Skeletal muscle satellite cell (primary cell): ENCODE data around the gene MSRB2. TPM values are rescaled to one million over a fixed set of nuclear protein-coding genes. Genes with fewer than 3 reads are reported as not detected.

Experiments used
- H3K27me3 ChIP-seq: 2 replicates; pipeline ENCODE4 v1.7.0; 2013; ENCODE audit warnings: low read length; ENCODE audit not compliant: control insufficient read depth, insufficient read depth
- H3K36me3 ChIP-seq: 2 replicates; pipeline ENCODE4 v1.7.0; 2013; ENCODE audit warnings: mild to moderate bottlenecking, control low read depth, low read length; ENCODE audit not compliant: insufficient read depth
- H3K4me1 ChIP-seq: 2 replicates; pipeline ENCODE4 v1.7.0; 2013; ENCODE audit warnings: low read length; ENCODE audit not compliant: control insufficient read depth, insufficient read depth
- H3K4me2 ChIP-seq: 2 replicates; pipeline ENCODE4 v1.7.0; 2013; ENCODE audit warnings: mild to moderate bottlenecking, low read length
- H3K4me3 ChIP-seq: 2 replicates; pipeline ENCODE4 v1.7.0; 2013; ENCODE audit warnings: low read length
- H3K9ac ChIP-seq: 2 replicates; pipeline ENCODE4 v1.7.0; 2013; ENCODE audit warnings: mild to moderate bottlenecking, low read depth, low read length, moderate library complexity
- H3K9me3 ChIP-seq: replicated peaks from 2 replicates; pipeline ENCODE4 v1.7.0; 2013; ENCODE audit warnings: mild to moderate bottlenecking, control low read depth, low read length
- total RNA-seq: library from RNA; depleted of rRNA; stranded (reverse); fragments of >200 nt; gene quantifications from 2 replicates; pipeline ENCODE4 v1.2.3, GENCODE V29; 2012; rRNA removed

MSRB2 gene
- 5.6 and 5.7 TPM in 2 replicates for total RNA-seq

DNA sequence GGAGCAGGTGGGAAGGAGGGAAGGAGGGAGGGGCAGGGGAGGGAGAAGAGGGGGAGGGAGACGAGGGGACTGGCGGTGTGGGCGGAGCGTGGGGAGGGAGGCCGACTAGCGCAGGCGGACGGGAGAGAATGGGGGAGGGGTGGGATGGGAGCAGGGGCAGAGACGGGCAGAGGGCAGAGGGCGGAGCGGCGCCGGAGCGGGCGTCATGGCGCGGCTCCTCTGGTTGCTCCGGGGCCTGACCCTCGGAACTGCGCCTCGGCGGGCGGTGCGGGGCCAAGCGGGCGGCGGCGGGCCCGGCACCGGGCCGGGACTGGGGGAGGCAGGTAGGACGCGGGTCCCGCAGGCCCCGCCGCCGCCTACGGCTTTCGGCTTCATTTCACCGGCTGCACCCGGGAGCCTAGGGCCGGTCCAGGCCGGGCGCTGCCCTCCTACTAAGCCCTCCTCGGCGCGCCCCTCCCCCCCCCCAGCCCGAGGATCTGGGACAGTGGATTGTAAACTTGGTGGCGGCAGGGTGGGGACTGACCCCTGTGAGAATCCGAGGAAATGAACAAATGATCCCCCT lies at the start of gene MSRB2:
TSS of gene MSRB2 (plus strand) at position 176 of the 562 bp plus-strand sequence. CDS start at position 206, 30 bp downstream.
- peak within 1 kb of the TSS; percentile 93 for H3K4me2 ChIP-seq
- no peaks in the 10 kb centered on the region for H3K27me3 ChIP-seq
- H3K4me3 ChIP-seq: peak within 1 kb of the TSS; percentile 76
- H3K9me3 ChIP-seq: no peaks in the 10 kb centered on the region
- H3K36me3 ChIP-seq: no peaks in the 10 kb centered on the region
- peaks cover 17% of the 10 kb centered on the region for H3K4me1 ChIP-seq
- H3K9ac ChIP-seq: peak within 1 kb of the TSS; percentile 91

DNA sequence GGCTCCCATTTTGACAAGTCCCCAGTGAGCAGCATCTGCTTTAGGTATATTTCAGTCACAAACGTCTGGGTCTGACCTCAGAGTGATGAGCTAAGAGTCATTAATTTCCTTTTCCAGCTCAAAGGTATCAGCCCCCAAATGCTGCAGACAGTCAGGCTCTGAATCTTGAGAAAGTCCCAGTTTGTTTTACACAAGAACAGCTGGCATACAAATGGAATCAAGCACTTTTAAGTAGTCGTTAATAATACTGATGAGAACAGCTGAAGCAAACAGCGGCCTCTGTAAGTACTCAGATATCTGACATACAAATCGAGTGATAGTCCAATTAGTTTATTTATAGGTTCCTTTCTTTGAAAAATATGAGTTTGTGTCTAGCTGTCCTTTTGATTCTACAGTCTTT lies 49.4 kb upstream of the MSRB2 start:
- no peaks in the 10 kb centered on the region for H3K36me3 ChIP-seq
- no peaks in the 10 kb centered on the region for H3K4me1 ChIP-seq
- no peak overlapping the region for H3K9ac ChIP-seq
- peaks cover 26% of the 10 kb centered on the region for H3K27me3 ChIP-seq
- no peak overlapping the region for H3K4me2 ChIP-seq
- H3K9me3 ChIP-seq: no peaks in the 10 kb centered on the region
- H3K4me3 ChIP-seq: no peak overlapping the region

GRCh38 chr10:23047201-23048050 lies 48.0 kb upstream of the MSRB2 start:
- no peaks in the 10 kb centered on the region for H3K36me3 ChIP-seq
- no peak overlapping the region for H3K4me2 ChIP-seq
- no peak overlapping the region for H3K9ac ChIP-seq
- no peaks in the 10 kb centered on the region for H3K9me3 ChIP-seq
- H3K27me3 ChIP-seq: peaks cover 19% of the 10 kb centered on the region
- H3K4me1 ChIP-seq: no peaks in the 10 kb centered on the region
- H3K4me3 ChIP-seq: no peak overlapping the region

- H3K4me3 ChIP-seq: no peak overlapping the region
- H3K27me3 ChIP-seq: peaks cover 14% of the 10 kb centered on the region
- H3K36me3 ChIP-seq: no peaks in the 10 kb centered on the region
- no peaks in the 10 kb centered on the region for H3K4me1 ChIP-seq
- no peak overlapping the region for H3K4me2 ChIP-seq
- H3K9ac ChIP-seq: no peak overlapping the region
- H3K9me3 ChIP-seq: no peaks in the 10 kb centered on the region
These were observed 47.2 kb upstream of the MSRB2 start for GRCh38 chr10:23048191-23048590.

DNA sequence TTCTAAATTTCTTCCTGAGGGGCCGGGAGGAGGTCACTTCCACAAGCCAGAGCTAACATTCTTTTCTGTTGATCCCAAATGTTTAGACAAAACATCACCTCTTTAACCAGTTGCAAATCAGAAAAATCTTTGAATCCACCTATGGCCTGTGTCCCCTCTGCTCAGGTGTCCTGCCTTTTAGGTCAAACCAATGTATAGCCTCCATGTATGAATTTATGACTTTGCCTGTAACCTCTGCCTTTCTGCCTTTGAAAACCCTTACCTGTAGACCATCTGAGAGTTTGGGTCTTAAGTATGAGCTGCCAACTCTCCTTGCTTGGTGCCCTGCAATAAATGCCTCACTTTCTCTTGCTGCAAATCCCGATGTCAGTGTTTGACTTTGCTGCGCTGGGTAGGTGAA lies 44.1 kb upstream of the MSRB2 start:
- Histone ChIP-seq H3K9me3 (no peaks in the 10 kb centered on the region), H3K36me3 (no peaks in the 10 kb centered on the region), H3K4me3 (no peak overlapping the region), H3K27me3 (peaks cover 12% of the 10 kb centered on the region), H3K4me2 (no peak overlapping the region), H3K4me1 (no peaks in the 10 kb centered on the region), H3K9ac (no peak overlapping the region)

DNA sequence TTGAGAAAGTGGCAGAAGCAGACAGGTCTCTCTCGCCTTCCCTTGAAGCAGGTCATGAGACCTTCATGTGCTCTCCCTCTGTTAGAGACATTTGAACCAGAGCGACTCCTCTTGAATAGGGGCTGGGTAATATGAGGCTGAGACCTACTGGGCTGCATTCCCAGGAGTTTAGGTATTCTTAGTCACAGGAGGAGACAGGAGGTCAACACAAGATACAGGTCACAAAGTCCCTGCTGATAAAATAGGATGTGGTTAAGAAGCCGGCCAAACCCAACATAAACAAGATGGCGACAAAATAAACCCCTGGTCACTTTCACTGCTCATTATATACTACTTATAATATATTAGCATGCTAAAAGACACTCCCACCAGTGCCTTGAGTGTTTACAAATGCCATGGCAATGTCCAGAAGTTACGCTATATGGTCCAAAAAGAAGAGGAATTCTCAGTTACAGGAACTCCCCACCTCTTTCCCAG lies 43.5 kb upstream of the MSRB2 start:
- peaks cover 18% of the 10 kb centered on the region for H3K27me3 ChIP-seq
- H3K4me2 ChIP-seq: no peak overlapping the region
- H3K4me1 ChIP-seq: no peaks in the 10 kb centered on the region
- no peak overlapping the region for H3K9ac ChIP-seq
- H3K9me3 ChIP-seq: no peaks in the 10 kb centered on the region
- no peaks in the 10 kb centered on the region for H3K36me3 ChIP-seq
- no peak overlapping the region for H3K4me3 ChIP-seq

- Histone ChIP-seq H3K9ac (no peak overlapping the region), H3K4me1 (no peaks in the 10 kb centered on the region), H3K4me2 (no peak overlapping the region), H3K9me3 (no peaks in the 10 kb centered on the region), H3K4me3 (no peak overlapping the region), H3K27me3 (peaks cover 27% of the 10 kb centered on the region), H3K36me3 (no peaks in the 10 kb centered on the region)
These were observed 42.3 kb upstream of the MSRB2 start for GRCh38 chr10:23053036-23053435.

DNA sequence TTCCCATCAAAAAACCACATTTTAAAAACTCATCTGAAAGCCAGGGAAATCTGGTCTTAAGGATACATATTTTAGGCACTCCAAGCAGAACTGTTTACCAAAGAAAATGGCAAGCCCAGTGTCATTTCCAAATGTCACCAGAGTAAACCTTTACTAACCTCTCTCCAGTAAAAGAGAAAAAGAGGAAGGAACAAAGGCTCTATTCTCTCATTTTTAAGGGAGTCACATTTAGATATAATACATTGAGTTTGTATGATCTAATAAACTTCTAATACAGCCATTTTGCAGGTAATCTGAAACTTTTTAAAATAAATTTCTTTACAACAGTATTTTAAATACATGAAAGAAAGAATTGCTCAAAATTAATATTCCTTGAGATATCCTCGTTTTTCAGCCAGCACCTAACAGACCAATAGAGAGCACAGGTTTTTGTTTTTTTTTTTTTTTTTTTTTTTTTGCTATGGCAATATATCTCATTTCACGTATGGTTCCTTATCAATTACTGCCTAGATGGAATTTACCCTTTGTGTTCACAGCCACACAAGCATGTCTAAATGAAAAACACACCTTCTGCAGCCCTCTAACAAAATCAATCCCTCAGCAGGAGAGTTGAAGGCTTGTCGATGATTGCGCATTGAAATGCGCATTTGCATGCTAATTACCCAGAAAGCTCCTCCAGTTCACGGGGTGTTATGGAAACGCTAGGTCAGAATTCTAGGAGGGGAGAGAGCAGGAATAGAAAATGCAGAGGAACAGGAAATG lies 39.8 kb upstream of the MSRB2 start:
- H3K4me3 ChIP-seq: no peak overlapping the region
- no peaks in the 10 kb centered on the region for H3K9me3 ChIP-seq
- H3K27me3 ChIP-seq: peaks cover 28% of the 10 kb centered on the region

DNA sequence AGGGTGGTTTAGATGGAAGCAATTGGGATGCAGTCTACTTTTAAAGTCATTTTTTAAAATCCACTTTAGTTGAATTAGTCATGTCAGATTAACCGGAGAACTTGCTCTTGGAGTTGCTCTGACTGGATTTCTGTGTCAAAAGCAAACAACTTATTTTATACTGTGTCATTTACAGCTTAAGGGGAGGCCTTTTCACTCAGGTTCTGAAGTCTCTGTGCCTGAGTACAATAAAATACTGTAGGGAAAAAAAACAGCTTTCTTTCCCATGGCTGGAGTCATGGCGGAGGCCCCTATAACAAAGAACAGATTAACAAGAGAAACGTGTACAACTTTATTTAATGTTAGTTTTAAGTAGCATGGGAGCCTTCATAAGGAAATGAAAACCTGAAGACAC lies 39.2 kb upstream of the MSRB2 start:
- Histone ChIP-seq H3K4me1 (no peaks in the 10 kb centered on the region), H3K9ac (no peak overlapping the region), H3K36me3 (no peaks in the 10 kb centered on the region), H3K9me3 (no peaks in the 10 kb centered on the region), H3K27me3 (peaks cover 28% of the 10 kb centered on the region), H3K4me2 (no peak overlapping the region), H3K4me3 (no peak overlapping the region)

More for the DNA sequence above, 39.8 kb upstream of the MSRB2 start:
- Histone ChIP-seq H3K4me2 (no peak overlapping the region), H3K4me1 (no peaks in the 10 kb centered on the region), H3K9ac (no peak overlapping the region), H3K36me3 (no peaks in the 10 kb centered on the region)

DNA sequence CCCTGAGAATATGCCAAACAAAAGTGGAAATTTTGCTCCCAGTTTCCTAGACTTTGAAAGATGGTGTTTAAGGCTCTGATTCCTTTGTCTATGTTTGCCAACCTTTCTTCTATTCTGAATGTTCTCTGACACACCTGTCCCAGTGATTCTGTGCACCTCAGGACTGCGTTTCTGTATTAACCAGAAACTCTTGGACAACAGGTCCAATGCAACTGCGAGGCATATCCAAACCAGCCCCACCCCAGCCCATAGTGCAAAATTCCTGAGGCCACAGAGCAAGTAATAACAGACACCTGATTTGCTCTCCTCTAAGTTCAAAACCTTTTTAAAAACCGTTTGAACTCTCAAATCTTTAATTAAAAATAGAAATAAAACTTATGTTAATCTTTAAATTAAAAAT lies 37.0 kb upstream of the MSRB2 start:
- Histone ChIP-seq H3K27me3 (peaks cover 28% of the 10 kb centered on the region), H3K9me3 (no peaks in the 10 kb centered on the region)

DNA sequence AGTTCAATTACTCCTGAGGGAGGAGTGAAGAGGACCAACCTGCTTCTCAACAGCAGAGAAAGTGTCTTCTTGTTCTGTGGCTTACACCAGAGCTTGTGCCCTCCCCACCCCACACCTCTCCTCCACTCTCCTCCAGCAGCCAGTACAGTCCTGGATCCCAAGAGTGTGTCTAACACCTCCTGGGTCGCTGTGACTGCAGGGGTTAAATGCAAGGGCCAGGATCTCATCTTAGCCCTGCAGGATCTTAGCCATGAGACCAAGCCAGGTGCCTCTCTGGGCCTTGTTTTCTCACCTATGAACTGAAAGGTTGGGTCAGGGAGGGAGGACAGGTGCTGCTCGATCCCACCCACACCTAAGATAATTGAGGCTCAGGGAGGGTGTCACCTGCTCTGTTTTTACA lies 34.5 kb upstream of the MSRB2 start:
- Histone ChIP-seq H3K4me3 (no peak overlapping the region), H3K4me1 (peaks cover 18% of the 10 kb centered on the region), H3K36me3 (no peaks in the 10 kb centered on the region), H3K9me3 (no peaks in the 10 kb centered on the region), H3K4me2 (no peak overlapping the region), H3K27me3 (peaks cover 30% of the 10 kb centered on the region), H3K9ac (no peak overlapping the region)

More for the DNA sequence above, 37.0 kb upstream of the MSRB2 start:
- Histone ChIP-seq H3K4me3 (no peak overlapping the region), H3K9ac (no peak overlapping the region), H3K36me3 (no peaks in the 10 kb centered on the region), H3K4me1 (peaks cover 6% of the 10 kb centered on the region), H3K4me2 (no peak overlapping the region)
